ENCODE data around the gene PRKCE. TPM values are rescaled to one million over a fixed set of nuclear protein-coding genes. Genes with fewer than 3 reads are reported as not detected.

The PRKCE gene
- total RNA-seq, 1 experiment from 2014 or later, result 21.7 TPM

DNA sequence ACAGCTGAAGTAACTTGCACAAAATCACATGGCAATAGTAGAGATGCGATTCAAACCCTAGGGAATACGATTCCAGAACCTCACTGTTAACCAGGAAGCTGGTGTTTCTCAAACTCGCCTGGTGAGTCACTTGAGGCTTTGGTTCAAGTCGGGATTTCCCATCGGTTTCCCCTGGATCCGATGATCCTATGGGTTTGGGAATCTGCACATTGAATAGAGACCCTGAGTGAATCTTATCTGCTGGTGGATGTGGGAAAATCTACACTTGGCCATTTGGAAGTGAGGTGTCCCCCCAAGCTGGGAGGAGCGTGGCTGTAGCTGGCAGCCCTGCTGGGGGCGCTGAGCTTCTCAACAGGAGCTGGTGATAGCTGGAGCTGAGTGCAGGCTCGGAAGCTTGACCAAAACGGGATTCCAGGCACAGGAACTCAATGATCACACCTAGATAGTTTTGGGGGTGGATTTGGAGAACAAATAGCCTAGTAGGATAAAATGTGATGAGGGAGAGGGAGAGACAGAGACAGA is 135.4 kb downstream of the PRKCE start:
- POLR2A ChIA-PET (ENCODE audit: unreplicated experiment), result no interaction called here
- no peaks in the 10 kb centered on the region for H3K4me1 ChIP-seq (replicated peaks; ENCODE audit: insufficient read depth)
- H3K36me3 ChIP-seq (ENCODE audit: low read depth), result no peaks in the 10 kb centered on the region
- no peaks in the 10 kb centered on the region for H3K9me3 ChIP-seq (ENCODE audit: insufficient read depth, low read depth)
- H3K9me2 ChIP-seq (ENCODE audit: insufficient read depth), result no peaks in the 10 kb centered on the region; the same call in 1 of the 2 replicates
- intact Hi-C loops (cut with micrococcal nuclease; ENCODE audit: unreplicated experiment), result no loop called here
- CTCF ChIA-PET, result no interaction called here
- H2AFZ ChIP-seq, result no peak overlapping the region
- DNase-seq, result no peak
- no peak overlapping the region for H3K27ac ChIP-seq
- BruUV-seq (replicated peaks), result no TSS peak
- TF ChIP-seq EZH2 (IDR thresholded peaks at IDR 0.05; ENCODE audit: low read depth) (no peak), CTCF (conservative IDR thresholded peaks at IDR 0.05) (no peak)
- H3K27me3 ChIP-seq (ENCODE audit: insufficient read depth, low read depth), result no peaks in the 10 kb centered on the region
- no peaks in the 10 kb centered on the region; the same call in 1 of the 2 replicates for H3K79me2 ChIP-seq (ENCODE audit: low read depth)
- H4K20me1 ChIP-seq (ENCODE audit: insufficient read depth), result peaks cover 24% of the 10 kb centered on the region
- no peak overlapping the region for H3K4me3 ChIP-seq
- no peaks in the 10 kb centered on the region for H3F3A ChIP-seq (ENCODE audit: insufficient read depth, low read depth)
- H3K4me2 ChIP-seq, result no peak overlapping the region

GRCh38 chr2:45788401-45788800 is 136.9 kb downstream of the PRKCE start:
- no peaks in the 10 kb centered on the region for H3F3A ChIP-seq (ENCODE audit: insufficient read depth, low read depth)
- no peak for DNase-seq
- peaks cover 27% of the 10 kb centered on the region for H4K20me1 ChIP-seq (ENCODE audit: insufficient read depth)
- intact Hi-C loops (cut with micrococcal nuclease; ENCODE audit: unreplicated experiment), result no loop called here
- ChIA-PET CTCF (no interaction called here), POLR2A (ENCODE audit: unreplicated experiment) (interaction anchor here (0.5 kb wide), 1 partner anchor 140 kb away, joined by 5 read pairs; no protein-coding TSS in a partner anchor)
- no peak overlapping the region for H3K4me2 ChIP-seq
- TF ChIP-seq EZH2 (IDR thresholded peaks at IDR 0.05; ENCODE audit: low read depth) (no peak), CTCF (conservative IDR thresholded peaks at IDR 0.05) (no peak)
- H3K27me3 ChIP-seq (ENCODE audit: insufficient read depth, low read depth), result no peaks in the 10 kb centered on the region
- no peak overlapping the region for H3K4me3 ChIP-seq
- H3K36me3 ChIP-seq (ENCODE audit: low read depth), result no peaks in the 10 kb centered on the region
- no peaks in the 10 kb centered on the region for H3K9me3 ChIP-seq (ENCODE audit: insufficient read depth, low read depth)
- H3K4me1 ChIP-seq (replicated peaks; ENCODE audit: insufficient read depth), result no peaks in the 10 kb centered on the region
- H3K27ac ChIP-seq, result no peak overlapping the region
- H3K9me2 ChIP-seq (ENCODE audit: insufficient read depth), result no peaks in the 10 kb centered on the region
- H2AFZ ChIP-seq, result no peak overlapping the region
- H3K79me2 ChIP-seq (ENCODE audit: low read depth), result no peaks in the 10 kb centered on the region; the same call in 1 of the 2 replicates
- BruUV-seq (replicated peaks), result no TSS peak

DNA sequence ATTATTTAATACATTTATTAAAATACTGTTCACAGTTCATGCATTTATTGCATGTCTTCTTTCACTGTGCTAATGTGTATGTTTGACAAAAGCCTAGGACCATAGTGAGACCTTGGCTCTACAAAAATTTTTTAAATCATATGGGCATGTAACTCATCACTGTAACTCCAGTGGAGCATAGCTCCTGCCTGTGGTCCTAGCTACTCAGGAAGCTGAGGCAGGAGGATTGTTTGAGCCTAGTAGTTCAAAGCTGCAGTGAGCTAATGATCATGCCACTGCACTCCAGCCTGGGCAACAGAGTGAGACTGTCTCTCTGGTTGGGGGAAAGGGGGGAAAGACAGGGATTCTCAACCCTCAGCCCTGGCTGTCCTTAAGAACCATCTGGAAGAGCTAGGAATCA is 137.8 kb downstream of the PRKCE start:
- no peak overlapping the region for H3K4me3 ChIP-seq
- no peak for TF ChIP-seq EZH2 (IDR thresholded peaks at IDR 0.05; ENCODE audit: low read depth)
- no peak for TF ChIP-seq CTCF (conservative IDR thresholded peaks at IDR 0.05)
- no peaks in the 10 kb centered on the region; the same call in 1 of the 2 replicates for H3K79me2 ChIP-seq (ENCODE audit: low read depth)
- intact Hi-C loops (cut with micrococcal nuclease; ENCODE audit: unreplicated experiment), result no loop called here
- H3K4me1 ChIP-seq (replicated peaks; ENCODE audit: insufficient read depth), result no peaks in the 10 kb centered on the region
- no peak overlapping the region for H3K27ac ChIP-seq
- H2AFZ ChIP-seq, result no peak overlapping the region
- DNase-seq, result no peak
- H3K4me2 ChIP-seq, result no peak overlapping the region
- CTCF ChIA-PET, result no interaction called here
- no peaks in the 10 kb centered on the region for H3K27me3 ChIP-seq (ENCODE audit: insufficient read depth, low read depth)
- no peaks in the 10 kb centered on the region for H3K9me2 ChIP-seq (ENCODE audit: insufficient read depth)
- H3K9me3 ChIP-seq (ENCODE audit: insufficient read depth, low read depth), result no peaks in the 10 kb centered on the region
- no peaks in the 10 kb centered on the region for H3F3A ChIP-seq (ENCODE audit: insufficient read depth, low read depth)
- POLR2A ChIA-PET (ENCODE audit: unreplicated experiment), result no interaction called here
- BruUV-seq (replicated peaks), result no TSS peak
- no peaks in the 10 kb centered on the region for H3K36me3 ChIP-seq (ENCODE audit: low read depth)
- H4K20me1 ChIP-seq (ENCODE audit: insufficient read depth), result peaks cover 36% of the 10 kb centered on the region
